HepG2 (cell line): ENCODE results near the gene PPM1E. TPM values are rescaled to one million over a fixed set of nuclear protein-coding genes. Genes with fewer than 3 reads are reported as not detected.
A peak's percentile ranks its signal among the peaks of the same experiment; 100 is the strongest.

Source experiments
- ATAC-seq: fragments of 200-7000 bp; cut with Tn5 transposase; 3 replicates; pipeline ENCODE4 v1.9.1; 2020; ENCODE audit warnings: mild to moderate bottlenecking, moderate library complexity
- BruUV-seq: library from RNA; stranded (reverse); fragments of 400-500 nt; replicated peaks from 2 replicates; lab custom pipeline; 2021; lab: Mats Ljungman, UMichigan
- CTCF ChIA-PET: fragments of 300-600 bp; formaldehyde crosslinking; extraction: SDS; loops from one replicate; lab custom pipeline; 2021; ENCODE audit warnings: low total read pairs, inconsistent platforms, low intra/inter-chr PET ratio; lab: Yijun Ruan, JAX
- POLR2A ChIA-PET: fragments of 350-600 bp; sonication (Branson Sonifier 250); formaldehyde crosslinking; loops from one replicate; lab custom pipeline; 2020; ENCODE audit warnings: antibody characterized with exemption, inconsistent platforms; lab: Yijun Ruan, JAX
- DNase-seq: peaks from one replicate; pipeline ENCODE4 v3.0.0-alpha.2; 2015; ENCODE audit warnings: low spot score
- FAIRE-seq: peaks from 3 replicates; lab custom pipeline; 2011; peaks lifted over from hg19 to GRCh38; lab: Jason Lieb, UNC
- H2AFZ ChIP-seq: one replicate; pipeline ENCODE4 v1.6.1; 2011; ENCODE audit warnings: low read length, inconsistent platforms
- H3K27ac ChIP-seq: fragments of 300-600 bp; 3 replicates; pipeline ENCODE4 v1.8.0; 2011; ENCODE audit warnings: mixed run types, mild to moderate bottlenecking, mixed read lengths, low read length, inconsistent platforms; ENCODE audit not compliant: insufficient read depth; ENCODE audit errors: extremely low read length
- H3K27me3 ChIP-seq, 2 experiments: fragments of 200-600 bp in 1 of 2; 2 replicates in 1 of 2; 3 replicates in 1 of 2; pipeline versions ENCODE4 v1.6.0 to v1.8.0; 2011; ENCODE audit warnings: low read length in 2 of 2, mild to moderate bottlenecking in 2 of 2, moderate library complexity in 2 of 2, inconsistent platforms in 1 of 2; ENCODE audit not compliant: insufficient read depth in 2 of 2, control insufficient read depth in 1 of 2
- H3K36me3 ChIP-seq, 2 experiments: fragments of 200-600 bp in 1 of 2; replicated peaks in 1 of 2; 2 replicates in 1 of 2; 3 replicates in 1 of 2; pipeline versions ENCODE4 v1.5.1 to v1.8.0; 2011; ENCODE audit warnings: low read length in 2 of 2, inconsistent platforms in 1 of 2; ENCODE audit not compliant: insufficient read depth in 2 of 2, control insufficient read depth in 1 of 2
- H3K4me1 ChIP-seq: 2 replicates; pipeline ENCODE4 v1.5.1; 2012; ENCODE audit warnings: low read length, inconsistent platforms; ENCODE audit not compliant: insufficient read depth
- H3K4me2 ChIP-seq: 2 replicates; pipeline ENCODE4 v1.6.0; 2011; ENCODE audit warnings: low read depth, low read length, inconsistent platforms
- H3K4me3 ChIP-seq, 3 experiments: fragments of 200-600 bp in 1 of 3; sonication (generic), shearing (Covaris generic) in 1 of 3; replicated peaks in 1 of 3; 2 replicates each; pipeline ENCODE4 v1.5.1; 2011 to 2016; ENCODE audit warnings: low read length in 3 of 3, inconsistent platforms in 2 of 3, low read depth in 2 of 3, mild to moderate bottlenecking in 2 of 3, control low read depth in 1 of 3, mixed read lengths in 1 of 3; ENCODE audit not compliant: insufficient read depth in 1 of 3
- H3K79me2 ChIP-seq: one replicate; pipeline ENCODE4 v1.6.1; 2011; ENCODE audit warnings: low read length, inconsistent platforms; ENCODE audit not compliant: insufficient read depth
- H3K9ac ChIP-seq: 2 replicates; pipeline ENCODE4 v1.6.0; 2011; ENCODE audit warnings: mild to moderate bottlenecking, low read depth, low read length, inconsistent platforms; ENCODE audit not compliant: insufficient read depth
- H3K9me3 ChIP-seq: 2 replicates; pipeline ENCODE4 v1.5.1; 2012; ENCODE audit warnings: mild to moderate bottlenecking, low read length
- H4K20me1 ChIP-seq: 2 replicates; pipeline ENCODE4 v1.6.0; 2011; ENCODE audit warnings: inconsistent platforms, mild to moderate bottlenecking, low read length, moderate library complexity; ENCODE audit not compliant: insufficient read depth
- AKAP8 ChIP-seq: sonication (generic); formaldehyde crosslinking; IDR thresholded peaks from 2 replicates; pipeline ENCODE4 v1.5.1; 2020; ENCODE audit warnings: mild to moderate bottlenecking, missing genetic modification reagents
- BORCS8-MEF2B ChIP-seq: sonication (generic); formaldehyde crosslinking; IDR thresholded peaks from 2 replicates; pipeline ENCODE4 v1.8.0; 2022; ENCODE audit warnings: mild to moderate bottlenecking, missing genetic modification reagents
- HOMEZ ChIP-seq: IDR thresholded peaks from 2 replicates; pipeline ENCODE4 v1.6.1; 2016; ENCODE audit warnings: low read depth
- KAT2B ChIP-seq: fragments of 150-350 bp; IDR thresholded peaks from 2 replicates; pipeline ENCODE4 v1.6.1; 2014; ENCODE audit warnings: low read depth, low read length, borderline replicate concordance
- MAFF ChIP-seq: IDR thresholded peaks from 2 replicates; pipeline ENCODE4 v1.6.1; 2011; ENCODE audit warnings: low read depth, low read length, improper control_type of control experiment
- MAFK ChIP-seq, 2 experiments: IDR thresholded peaks in 1 of 2; conservative IDR thresholded peaks in 1 of 2; 2 replicates each; pipeline ENCODE4 v1.6.1; 2011; ENCODE audit warnings: improper control_type of control experiment in 2 of 2, low read length in 2 of 2
- NR2F2 ChIP-seq: IDR thresholded peaks from 2 replicates; pipeline ENCODE4 v1.6.1; 2012; ENCODE audit warnings: low read depth, inconsistent platforms, borderline replicate concordance
- PCBP1 ChIP-seq: fragments of 200-400 bp; formaldehyde crosslinking; IDR thresholded peaks from 2 replicates; pipeline ENCODE4 v1.6.1; 2017; ENCODE audit warnings: mild to moderate bottlenecking, low read depth, low read length, borderline replicate concordance
- TERF1 ChIP-seq: sonication (generic); formaldehyde crosslinking; IDR thresholded peaks from 2 replicates; pipeline ENCODE4 v1.8.0; 2022; ENCODE audit warnings: mild to moderate bottlenecking, missing genetic modification reagents, moderate library complexity
- ZFAT ChIP-seq: sonication (generic); formaldehyde crosslinking; conservative IDR thresholded peaks from 2 replicates; pipeline ENCODE4 v1.8.1; 2023; ENCODE audit warnings: missing genetic modification reagents, inconsistent platforms
- ZNF460 ChIP-seq: sonication (generic); formaldehyde crosslinking; IDR thresholded peaks from 2 replicates; pipeline ENCODE4 v1.5.1; 2020; ENCODE audit warnings: missing genetic modification reagents, mild to moderate bottlenecking, borderline replicate concordance
- ZNF549 ChIP-seq: sonication (generic); formaldehyde crosslinking; IDR thresholded peaks from 2 replicates; pipeline ENCODE4 v1.5.0; 2020; ENCODE audit warnings: missing genetic modification reagents
- ZSCAN31 ChIP-seq: sonication (generic); formaldehyde crosslinking; IDR thresholded peaks from 2 replicates; pipeline ENCODE4 v1.5.0; 2020; ENCODE audit warnings: low read depth, mild to moderate bottlenecking, missing genetic modification reagents
- WGBS: methylation state at CpG from one replicate; pipeline ENCODE4 v1.1.6; 2017; ENCODE audit warnings: low lambda C conversion rate; 5-methylcytosine and 5-hydroxymethylcytosine counted together
- in situ Hi-C: cut with HindIII; loops from 2 replicates; pipeline ENCODE4 v1.10.0; 2017; ENCODE audit warnings: low pct_unique_long_range_greater_than_20kb; ENCODE audit not compliant: extremely low pct_ligation_motif_present
- intact Hi-C: fragments of 100-400 bp; cut with micrococcal nuclease; formaldehyde crosslinking; loops from one replicate; pipeline ENCODE4 v1.10.0; 2022; ENCODE audit not compliant: unreplicated experiment
- polyA plus RNA-seq, 8 experiments: library from polyadenylated mRNA; depleted of rRNA in 3 of 8; stranded (reverse) in 7 of 8; unstranded in 1 of 8; fragments of >200 nt; fragmentation: Illumina TruSeq in 4 of 8; extraction: Trizol in 4 of 8; gene quantifications; 2 replicates each; pipeline versions ENCODE4 v1.2.1 to v1.2.3, GENCODE V29; 2011 to 2016; ENCODE audit warnings: low read depth in 4 of 8, missing spikeins in 1 of 8, mixed read lengths in 1 of 8; ENCODE audit not compliant: insufficient read depth in 1 of 8
- total RNA-seq, 5 experiments: library from RNA; depleted of rRNA; stranded (reverse); fragments of >200 nt; fragmentation: Illumina TruSeq; extraction: Trizol; gene quantifications; 2 replicates each; pipeline ENCODE4 v1.2.3, GENCODE V29; 2016; ENCODE audit warnings: low read depth in 1 of 5
- TF ChIP-seq, protein P1 (sequence below): fragments of 450-650 bp; IDR thresholded peaks from 2 replicates; pipeline ENCODE4 v1.6.1; 2017; ENCODE audit warnings: mild to moderate bottlenecking

PPM1E gene
- total and polyA plus RNA-seq, 2 of the 13 experiments (the other 11 are each of a cell fraction or from before 2014, with no cell fraction given): 0.15 TPM; not detected in 1

GRCh38 chr17:58760248-58760647, 4.6 kb downstream of the PPM1E start:
- BruUV-seq: no TSS peak

GRCh38 chr17:58763263-58763662, 7.6 kb downstream of the PPM1E start:
- POLR2A ChIA-PET: no interaction called here
- Histone ChIP-seq H3K27me3 (peaks cover 0 to 16% of the 10 kb centered on the region in 2 experiments; a peak in 4 of 5 replicates), H3K9ac (no peak overlapping the region), H3K4me3 (no peak overlapping the region), H3K4me1 (no peaks in the 10 kb centered on the region), H3K79me2 (no peaks in the 10 kb centered on the region), H3K9me3 (no peaks in the 10 kb centered on the region), H2AFZ (no peak overlapping the region), H3K4me2 (no peak overlapping the region), H4K20me1 (no peaks in the 10 kb centered on the region), H3K27ac (no peak overlapping the region), H3K36me3 (no peaks in the 10 kb centered on the region)
- ATAC-seq (no peak), DNase-seq (no peak), FAIRE-seq (no peak)
- no TSS peak for BruUV-seq
- WGBS: 0% methylated on average over 1 of the region's 1 CpG
- TF ChIP-seq PCBP1 (no peak), MAFK (conservative IDR thresholded peaks at IDR 0.05 in 1 of 2, IDR thresholded peaks at IDR 0.05 in 1 of 2; ENCODE audit: low read length in 2 of 2) (peak; percentile 19 to 47; a peak in 3 of 4 replicates), ZSCAN31 (CRISPR knock-in tag) (no peak), ZNF460 (no peak), BORCS8-MEF2B (CRISPR knock-in tag) (no peak), TERF1 (CRISPR knock-in tag) (no peak), NR2F2 (no peak), HOMEZ (CRISPR knock-in tag) (no peak), ZNF549 (CRISPR knock-in tag) (no peak), MAFF (0 out of 2 replicates have a peak, but pooled peaks have one; percentile 12), ZFAT (no peak)
- TF ChIP-seq, protein P1, sequence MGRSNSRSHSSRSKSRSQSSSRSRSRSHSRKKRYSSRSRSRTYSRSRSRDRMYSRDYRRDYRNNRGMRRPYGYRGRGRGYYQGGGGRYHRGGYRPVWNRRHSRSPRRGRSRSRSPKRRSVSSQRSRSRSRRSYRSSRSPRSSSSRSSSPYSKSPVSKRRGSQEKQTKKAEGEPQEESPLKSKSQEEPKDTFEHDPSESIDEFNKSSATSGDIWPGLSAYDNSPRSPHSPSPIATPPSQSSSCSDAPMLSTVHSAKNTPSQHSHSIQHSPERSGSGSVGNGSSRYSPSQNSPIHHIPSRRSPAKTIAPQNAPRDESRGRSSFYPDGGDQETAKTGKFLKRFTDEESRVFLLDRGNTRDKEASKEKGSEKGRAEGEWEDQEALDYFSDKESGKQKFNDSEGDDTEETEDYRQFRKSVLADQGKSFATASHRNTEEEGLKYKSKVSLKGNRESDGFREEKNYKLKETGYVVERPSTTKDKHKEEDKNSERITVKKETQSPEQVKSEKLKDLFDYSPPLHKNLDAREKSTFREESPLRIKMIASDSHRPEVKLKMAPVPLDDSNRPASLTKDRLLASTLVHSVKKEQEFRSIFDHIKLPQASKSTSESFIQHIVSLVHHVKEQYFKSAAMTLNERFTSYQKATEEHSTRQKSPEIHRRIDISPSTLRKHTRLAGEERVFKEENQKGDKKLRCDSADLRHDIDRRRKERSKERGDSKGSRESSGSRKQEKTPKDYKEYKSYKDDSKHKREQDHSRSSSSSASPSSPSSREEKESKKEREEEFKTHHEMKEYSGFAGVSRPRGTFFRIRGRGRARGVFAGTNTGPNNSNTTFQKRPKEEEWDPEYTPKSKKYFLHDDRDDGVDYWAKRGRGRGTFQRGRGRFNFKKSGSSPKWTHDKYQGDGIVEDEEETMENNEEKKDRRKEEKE: no peak
- CTCF ChIA-PET: no interaction called here
- intact Hi-C loops (no loop called here), in situ Hi-C loops (no loop called here)

More at GRCh38 chr17:58760248-58760647, 4.6 kb downstream of the PPM1E start:
- Histone ChIP-seq H3K4me3 (no peak overlapping the region), H3K36me3 (no peaks in the 10 kb centered on the region), H3K9me3 (no peaks in the 10 kb centered on the region), H3K27me3 (peaks cover 2 to 43% of the 10 kb centered on the region in 2 experiments; a peak in 4 of 5 replicates), H3K9ac (no peak overlapping the region), H2AFZ (no peak overlapping the region), H3K27ac (no peak overlapping the region), H3K4me1 (peaks cover 10% of the 10 kb centered on the region), H3K4me2 (no peak overlapping the region), H3K79me2 (no peaks in the 10 kb centered on the region), H4K20me1 (no peaks in the 10 kb centered on the region)
- WGBS: 31% methylated on average over 2 of the region's 2 CpGs
- ATAC-seq (no peak), FAIRE-seq (no peak), DNase-seq (no peak)
- TF ChIP-seq AKAP8 (CRISPR knock-in tag): no peak
- no peak for TF ChIP-seq KAT2B
- in situ Hi-C loops: no loop called here
- ChIA-PET CTCF (no interaction called here), POLR2A (interaction anchor here (0.5 kb wide), 1 partner anchor 718 kb away, joined by 4 read pairs; no protein-coding TSS in a partner anchor)
- intact Hi-C loops: no loop called here
